NCI-H128 (cell line): ENCODE data around the gene PKDCC.

Source experiments
- DNase-seq: peaks from one replicate; lab custom pipeline; 2025; ENCODE audit not compliant: unreplicated experiment; lab: John Stamatoyannopoulos, UW

The PKDCC gene

GRCh38 chr2:42049221-42050009 lies 1.6 kb downstream of the PKDCC start:
- no peak for DNase-seq

GRCh38 chr2:42050010-42050702 lies 2.3 kb downstream of the PKDCC start:
- DNase-seq, result no peak

- DNase-seq, result no peak
These were observed 3.1 kb downstream of the PKDCC start for GRCh38 chr2:42050703-42051542.

GRCh38 chr2:42051543-42052235 lies 3.9 kb downstream of the PKDCC start:
- DNase-seq, result no peak

- DNase-seq, result no peak
These were observed 5.1 kb downstream of the PKDCC start for GRCh38 chr2:42052702-42053481.

- no peak for DNase-seq
These were observed 5.6 kb downstream of the PKDCC start for GRCh38 chr2:42053482-42053790.

- DNase-seq, result no peak
These were observed 6.2 kb downstream of the PKDCC start for GRCh38 chr2:42053791-42054701.

- no peak for DNase-seq
These were observed 7.1 kb downstream of the PKDCC start for GRCh38 chr2:42054714-42055430.

GRCh38 chr2:42055573-42056514 lies 8.0 kb downstream of the PKDCC start:
- DNase-seq, result no peak

- no peak for DNase-seq
These were observed 9.5 kb downstream of the PKDCC start for GRCh38 chr2:42057159-42057901.

- DNase-seq, result no peak
These were observed 10.2 kb downstream of the PKDCC start for GRCh38 chr2:42057902-42058450.

- DNase-seq, result no peak
These were observed 11.6 kb downstream of the PKDCC start for GRCh38 chr2:42059261-42059898.

GRCh38 chr2:42060028-42060427 lies 12.2 kb downstream of the PKDCC start:
- no peak for DNase-seq

- DNase-seq, result no peak
These were observed 13.1 kb downstream of the PKDCC start for GRCh38 chr2:42060718-42061619.

GRCh38 chr2:42061839-42062238 lies 14.0 kb downstream of the PKDCC start:
- no peak for DNase-seq
